Endothelial cell of umbilical vein (primary cell): Measurements from ENCODE around the gene RPS25. TPM values are rescaled to one million over a fixed set of nuclear protein-coding genes. Genes with fewer than 3 reads are reported as not detected.

Experiments
- BruUV-seq: library from RNA; stranded (reverse); fragments of 400-500 nt; replicated peaks from 2 replicates; lab custom pipeline; 2021; lab: Mats Ljungman, UMichigan
- CTCF ChIA-PET: fragments of 300-600, 350-600 bp; sonication (Branson Sonifier 250); formaldehyde crosslinking; loops from one replicate; lab custom pipeline; 2021; ENCODE audit warnings: antibody characterized with exemption, inconsistent platforms; lab: Charles Lee
- POLR2A ChIA-PET: fragments of 300-600, 350-600 bp; sonication (Branson Sonifier 250); formaldehyde crosslinking; loops from one replicate; lab custom pipeline; 2021; ENCODE audit warnings: antibody characterized with exemption, inconsistent platforms; lab: Charles Lee
- DNase-seq: peaks from one replicate; pipeline ENCODE4 v3.0.0-alpha.2; 2011; ENCODE audit warnings: low read depth, low spot score
- FAIRE-seq: peaks from 2 replicates; lab custom pipeline; 2011; peaks lifted over from hg19 to GRCh38; lab: Jason Lieb, UNC
- H2AFZ ChIP-seq: 2 replicates; pipeline ENCODE4 v1.6.0; 2012; ENCODE audit warnings: low read depth, low read length, control low read depth, inconsistent platforms
- H3K27ac ChIP-seq: 2 replicates; pipeline ENCODE4 v1.5.1; 2011; ENCODE audit warnings: low read depth, mild to moderate bottlenecking, control low read depth, low read length, moderate library complexity; ENCODE audit not compliant: insufficient read depth
- H3K27me3 ChIP-seq, 2 experiments: 2 replicates each; pipeline versions ENCODE4 v1.6.0 to v1.6.1; 2011; ENCODE audit warnings: low read length in 2 of 2, mixed read lengths in 1 of 2; ENCODE audit not compliant: control insufficient read depth in 2 of 2, insufficient read depth in 2 of 2
- H3K36me3 ChIP-seq, 2 experiments: 2 replicates in 1 of 2; 3 replicates in 1 of 2; pipeline ENCODE4 v1.5.1; 2011; ENCODE audit warnings: low read length in 2 of 2, mild to moderate bottlenecking in 1 of 2, moderate library complexity in 1 of 2; ENCODE audit not compliant: control insufficient read depth in 2 of 2, insufficient read depth in 2 of 2; ENCODE audit errors: extremely low read depth in 1 of 2
- H3K4me1 ChIP-seq: 3 replicates; pipeline ENCODE4 v1.5.1; 2011; ENCODE audit warnings: mild to moderate bottlenecking, low read length; ENCODE audit not compliant: control insufficient read depth, insufficient read depth; ENCODE audit errors: extremely low read depth
- H3K4me2 ChIP-seq: 2 replicates; pipeline ENCODE4 v1.6.1; 2011; ENCODE audit warnings: low read length, control low read depth, mixed read lengths; ENCODE audit not compliant: insufficient read depth
- H3K4me3 ChIP-seq, 3 experiments: fragments of 200-600 bp in 1 of 3; sonication (generic), shearing (Covaris generic) in 1 of 3; replicated peaks in 1 of 3; 2 replicates each; pipeline ENCODE4 v1.5.1; 2011 to 2016; ENCODE audit warnings: control low read depth in 3 of 3, low read length in 3 of 3, mild to moderate bottlenecking in 2 of 3, inconsistent platforms in 1 of 3, low read depth in 1 of 3, moderate library complexity in 1 of 3; ENCODE audit not compliant: insufficient read depth in 1 of 3
- H3K79me2 ChIP-seq: 2 replicates; pipeline ENCODE4 v1.6.0; 2012; ENCODE audit warnings: low read length, inconsistent platforms; ENCODE audit not compliant: control insufficient read depth, insufficient read depth
- H3K9ac ChIP-seq: replicated peaks from 2 replicates; pipeline ENCODE3; 2011; ENCODE audit warnings: low read length, control low read depth; ENCODE audit not compliant: insufficient read depth; ENCODE audit errors: extremely low read depth
- H3K9me1 ChIP-seq: replicated peaks from 3 replicates; pipeline ENCODE4 v1.6.0; 2011; ENCODE audit warnings: mild to moderate bottlenecking, low read length; ENCODE audit not compliant: control insufficient read depth, insufficient read depth; ENCODE audit errors: extremely low read depth
- H3K9me3 ChIP-seq: replicated peaks from 2 replicates; pipeline ENCODE4 v1.5.1; 2012; ENCODE audit warnings: low read length, inconsistent platforms; ENCODE audit not compliant: control insufficient read depth, insufficient read depth
- H4K20me1 ChIP-seq: replicated peaks from 2 replicates; pipeline ENCODE3; 2011; ENCODE audit warnings: mild to moderate bottlenecking, low read length; ENCODE audit not compliant: control insufficient read depth, insufficient read depth; ENCODE audit errors: extremely low read depth
- EZH2 ChIP-seq: IDR thresholded peaks from 2 replicates; pipeline ENCODE4 v1.6.1; 2012; ENCODE audit warnings: borderline replicate concordance, low read depth, mild to moderate bottlenecking, moderate library complexity, low read length, inconsistent platforms; ENCODE audit not compliant: severe bottlenecking
- FOS ChIP-seq: IDR thresholded peaks from 2 replicates; pipeline ENCODE4 v1.6.1; 2011; ENCODE audit warnings: mild to moderate bottlenecking, low read length, moderate library complexity, borderline replicate concordance; ENCODE audit not compliant: insufficient read depth
- GATA2 ChIP-seq: IDR thresholded peaks from 2 replicates; pipeline ENCODE4 v1.7.0; 2011; ENCODE audit warnings: low read depth, mild to moderate bottlenecking, moderate library complexity, mixed read lengths, low read length; ENCODE audit not compliant: insufficient read length, insufficient read depth
- MYC ChIP-seq: IDR thresholded peaks from one replicate; pipeline ENCODE4 v1.6.1; 2011; ENCODE audit warnings: mild to moderate bottlenecking, low read depth, low read length
- POLR2A ChIP-seq: IDR thresholded peaks from 2 replicates; pipeline ENCODE4 v1.6.1; 2012; ENCODE audit warnings: low read depth, mild to moderate bottlenecking, control low read depth, low read length
- dilution Hi-C: fragments of 300-500 bp; cut with MboI; formaldehyde crosslinking; loops from one replicate; pipeline ENCODE4 v1.15.0; 2019; ENCODE audit warnings: low sequenced_read_pairs; ENCODE audit not compliant: extremely low pct_ligation_motif_present
- intact Hi-C: fragments of 100-400 bp; cut with micrococcal nuclease; formaldehyde crosslinking; loops from one replicate; pipeline ENCODE4 v1.10.0; 2022
- polyA plus RNA-seq, 4 experiments: library from polyadenylated mRNA; depleted of rRNA in 3 of 4; stranded (reverse) in 3 of 4; unstranded in 1 of 4; fragments of >200 nt; gene quantifications; 2 replicates each; pipeline versions ENCODE4 v1.2.1 to v1.2.3, GENCODE V29; 2011 to 2012; ENCODE audit warnings: missing spikeins in 1 of 4
- total RNA-seq: library from RNA; stranded (reverse); gene quantifications from 2 replicates; pipeline ENCODE4 v1.2.3, GENCODE V29; 2021
- TF ChIP-seq, protein P1 (sequence below), 2 donors: IDR thresholded peaks; 1 replicate in 1 of 2; 2 replicates in 1 of 2; pipeline ENCODE4 v1.5.1; 2011; ENCODE audit warnings: low read length in 2 of 2, mild to moderate bottlenecking in 2 of 2, moderate library complexity in 2 of 2, control low read depth in 1 of 2, inconsistent platforms in 1 of 2, low read depth in 1 of 2; ENCODE audit not compliant: insufficient read depth in 1 of 2; ENCODE audit errors: extremely low read depth in 1 of 2

Gene RPS25
- total and polyA plus RNA-seq, 2 donors (not counting 3 experiments of a cell fraction or from before 2014, with no cell fraction given) = 887 to 992 TPM

DNA sequence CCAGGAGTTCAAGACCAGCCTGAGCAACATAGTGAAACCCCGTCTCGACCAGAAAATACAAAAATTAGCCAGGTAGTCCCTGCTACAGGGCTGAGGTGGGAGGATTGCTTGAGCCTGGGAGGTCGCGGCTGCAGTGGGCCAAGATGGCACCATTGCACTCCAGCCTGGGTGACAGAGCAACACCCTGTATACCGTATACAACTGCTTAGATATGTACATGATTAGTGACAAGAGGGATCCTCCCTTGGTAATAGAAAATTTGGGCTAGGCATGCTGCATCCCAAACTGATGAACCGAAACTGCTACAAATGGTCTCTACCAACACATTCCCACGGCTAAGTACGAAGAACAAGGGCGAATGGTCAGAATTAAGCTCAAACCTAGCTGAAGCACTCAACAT is 24.8 kb upstream of the RPS25 start:
- DNase-seq (no peak), FAIRE-seq (no peak)
- no peaks in the 10 kb centered on the region for H3K79me2 ChIP-seq
- TF ChIP-seq, protein P1, sequence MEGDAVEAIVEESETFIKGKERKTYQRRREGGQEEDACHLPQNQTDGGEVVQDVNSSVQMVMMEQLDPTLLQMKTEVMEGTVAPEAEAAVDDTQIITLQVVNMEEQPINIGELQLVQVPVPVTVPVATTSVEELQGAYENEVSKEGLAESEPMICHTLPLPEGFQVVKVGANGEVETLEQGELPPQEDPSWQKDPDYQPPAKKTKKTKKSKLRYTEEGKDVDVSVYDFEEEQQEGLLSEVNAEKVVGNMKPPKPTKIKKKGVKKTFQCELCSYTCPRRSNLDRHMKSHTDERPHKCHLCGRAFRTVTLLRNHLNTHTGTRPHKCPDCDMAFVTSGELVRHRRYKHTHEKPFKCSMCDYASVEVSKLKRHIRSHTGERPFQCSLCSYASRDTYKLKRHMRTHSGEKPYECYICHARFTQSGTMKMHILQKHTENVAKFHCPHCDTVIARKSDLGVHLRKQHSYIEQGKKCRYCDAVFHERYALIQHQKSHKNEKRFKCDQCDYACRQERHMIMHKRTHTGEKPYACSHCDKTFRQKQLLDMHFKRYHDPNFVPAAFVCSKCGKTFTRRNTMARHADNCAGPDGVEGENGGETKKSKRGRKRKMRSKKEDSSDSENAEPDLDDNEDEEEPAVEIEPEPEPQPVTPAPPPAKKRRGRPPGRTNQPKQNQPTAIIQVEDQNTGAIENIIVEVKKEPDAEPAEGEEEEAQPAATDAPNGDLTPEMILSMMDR (IDR thresholded peaks at IDR 0.05; ENCODE audit: extremely low read depth in 1 of 2, insufficient read depth in 1 of 2, low read depth in 1 of 2, low read length in 2 of 2) = no peak
- no peak for TF ChIP-seq POLR2A
- no peaks in the 10 kb centered on the region for H3K9me3 ChIP-seq
- H3K36me3 ChIP-seq = peaks cover 9 to 26% of the 10 kb centered on the region in 2 experiments
- dilution Hi-C loops = no loop called here
- H3K4me1 ChIP-seq = no peaks in the 10 kb centered on the region
- ChIA-PET CTCF (interaction anchor here (1.6 kb wide), 1 partner anchor 14 kb away, joined by 3 read pairs; no protein-coding TSS in a partner anchor), POLR2A (no interaction called here)
- no peak overlapping the region for H3K27ac ChIP-seq
- no TSS peak for BruUV-seq
- no peak overlapping the region for H2AFZ ChIP-seq
- no peak overlapping the region for H3K9ac ChIP-seq
- H3K9me1 ChIP-seq = no peaks in the 10 kb centered on the region
- no peak overlapping the region for H3K4me2 ChIP-seq
- intact Hi-C loops = no loop called here
- no peak overlapping the region for H3K4me3 ChIP-seq
- peaks cover 0 to 1% of the 10 kb centered on the region in 2 experiments for H3K27me3 ChIP-seq
- H4K20me1 ChIP-seq = no peaks in the 10 kb centered on the region

DNA sequence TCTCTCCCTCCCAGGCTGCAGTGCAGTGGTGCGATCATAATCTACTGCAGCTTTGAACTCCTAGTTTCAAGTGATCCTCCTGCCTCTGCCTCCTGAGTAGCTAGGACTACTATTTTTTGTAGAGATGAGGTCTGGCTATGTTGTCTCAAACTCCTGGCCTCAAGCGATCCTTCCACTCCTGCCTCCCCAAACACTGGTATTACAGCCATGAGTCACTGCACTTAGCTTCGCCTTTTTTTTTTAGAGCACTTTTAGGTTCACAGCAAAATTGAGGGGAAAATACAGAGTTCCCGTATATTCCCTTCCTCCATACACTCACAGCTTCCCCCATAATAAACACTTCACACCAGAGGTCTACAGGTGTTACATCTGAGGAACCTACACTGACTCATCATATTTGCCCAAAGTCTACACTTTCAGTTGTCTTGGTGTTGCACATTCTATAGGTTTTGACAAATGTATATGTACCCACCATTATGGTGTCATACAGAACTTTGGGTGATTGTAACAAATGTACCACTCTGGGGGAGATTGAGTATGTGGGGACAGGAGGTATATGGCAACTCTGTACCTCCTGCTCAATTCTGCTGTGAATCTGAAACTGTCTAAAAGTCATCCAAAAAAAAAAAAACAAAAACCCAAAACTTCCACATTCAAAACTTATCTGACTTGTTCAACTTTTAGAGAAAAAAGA is 23.8 kb upstream of the RPS25 start:
- H3K4me2 ChIP-seq = no peak overlapping the region
- no peaks in the 10 kb centered on the region for H4K20me1 ChIP-seq
- no peak overlapping the region for H3K9ac ChIP-seq
- ChIA-PET CTCF (no interaction called here), POLR2A (no interaction called here)
- no peaks in the 10 kb centered on the region for H3K9me3 ChIP-seq
- FAIRE-seq (no peak), DNase-seq (no peak)
- no peaks in the 10 kb centered on the region for H3K4me1 ChIP-seq
- peaks cover 0 to 1% of the 10 kb centered on the region in 2 experiments for H3K27me3 ChIP-seq
- peaks cover 7 to 17% of the 10 kb centered on the region in 2 experiments for H3K36me3 ChIP-seq
- H3K9me1 ChIP-seq = no peaks in the 10 kb centered on the region
- H2AFZ ChIP-seq = no peak overlapping the region
- H3K27ac ChIP-seq = no peak overlapping the region
- intact Hi-C loops = no loop called here
- dilution Hi-C loops = no loop called here
- no peaks in the 10 kb centered on the region for H3K79me2 ChIP-seq
- H3K4me3 ChIP-seq = no peak overlapping the region
- TF ChIP-seq, protein P1 (IDR thresholded peaks at IDR 0.05; ENCODE audit: extremely low read depth in 1 of 2, insufficient read depth in 1 of 2, low read depth in 1 of 2, low read length in 2 of 2) = no peak
- TF ChIP-seq EZH2 (no peak), GATA2 (no peak), MYC (no peak), FOS (no peak), POLR2A (no peak)
- no TSS peak for BruUV-seq
